Measurements from ENCODE around the gene NRXN3. TPM values are rescaled to one million over a fixed set of nuclear protein-coding genes. Genes with fewer than 3 reads are reported as not detected.

The NRXN3 gene
- total and polyA plus RNA-seq, 2 of the 13 experiments (the other 11 are each of a cell fraction or from before 2014, with no cell fraction given) = 0.03 TPM; not detected in 1

GRCh38 chr14:78346747-78347146, 176.6 kb downstream of the NRXN3 start (continued):
- TF ChIP-seq HNF1A (IDR thresholded peaks at IDR 0.05; ENCODE audit: low read depth) (no peak), HNF1A (CRISPR knock-in tag; IDR thresholded peaks at IDR 0.05; ENCODE audit: borderline replicate concordance) (no peak), IRX3 (CRISPR knock-in tag; IDR thresholded peaks at IDR 0.05; ENCODE audit: borderline replicate concordance, low read depth) (no peak), CEBPG (CRISPR knock-in tag; IDR thresholded peaks at IDR 0.05) (no peak), GFI1 (CRISPR knock-in tag; IDR thresholded peaks at IDR 0.05; ENCODE audit: borderline replicate concordance) (no peak)

- no peak for TF ChIP-seq TGIF2 (CRISPR knock-in tag; IDR thresholded peaks at IDR 0.05)
- TF ChIP-seq ZNF639 (CRISPR knock-in tag; conservative IDR thresholded peaks at IDR 0.05) = no peak
- TF ChIP-seq KAT2B (IDR thresholded peaks at IDR 0.05; ENCODE audit: borderline replicate concordance, low read depth, low read length) = no peak
- no peak for TF ChIP-seq TOPORS (CRISPR knock-in tag; IDR thresholded peaks at IDR 0.05)
- no peak for TF ChIP-seq BCL6 (CRISPR knock-in tag; IDR thresholded peaks at IDR 0.05)
- no peak for TF ChIP-seq IKZF4 (CRISPR knock-in tag; IDR thresholded peaks at IDR 0.05; ENCODE audit: borderline replicate concordance, low read depth, not compliant biosample characterization)
- no peak for TF ChIP-seq MAFG (CRISPR knock-in tag; IDR thresholded peaks at IDR 0.05)
- no peaks in the 10 kb centered on the region for H3K27me3 ChIP-seq (ENCODE audit: control insufficient read depth in 1 of 2, insufficient read depth in 2 of 2, low read length in 2 of 2)
- no peaks in the 10 kb centered on the region for H4K20me1 ChIP-seq (ENCODE audit: insufficient read depth, low read length)
- no peak overlapping the region for H3K9ac ChIP-seq (ENCODE audit: insufficient read depth, low read depth, low read length)
- WGBS (ENCODE audit: low lambda C conversion rate) = 3% methylated on average over 3 of the region's 3 CpGs
- FAIRE-seq = no peak
- BruUV-seq (replicated peaks) = no TSS peak
- DNase-seq (ENCODE audit: low spot score) = no peak
- no peak overlapping the region for H2AFZ ChIP-seq (ENCODE audit: low read length)
- intact Hi-C loops (cut with micrococcal nuclease; ENCODE audit: unreplicated experiment) = no loop called here
- no peak for ATAC-seq
- H3K27ac ChIP-seq (ENCODE audit: extremely low read length, insufficient read depth, low read length) = no peak overlapping the region
- POLR2A ChIA-PET = no interaction called here
- H3K79me2 ChIP-seq (ENCODE audit: insufficient read depth, low read length) = no peaks in the 10 kb centered on the region
- no peaks in the 10 kb centered on the region for H3K9me3 ChIP-seq (ENCODE audit: low read length)
- no peaks in the 10 kb centered on the region for H3K36me3 ChIP-seq (replicated peaks in 1 of 2; ENCODE audit: control insufficient read depth in 1 of 2, insufficient read depth in 2 of 2, low read length in 2 of 2)
- H3K4me2 ChIP-seq (ENCODE audit: low read depth, low read length) = no peak overlapping the region
- CTCF ChIA-PET (ENCODE audit: low intra/inter-chr PET ratio, low total read pairs) = no interaction called here
- no peaks in the 10 kb centered on the region for H3K4me1 ChIP-seq (ENCODE audit: insufficient read depth, low read length)
- H3K4me3 ChIP-seq (replicated peaks in 1 of 3; ENCODE audit: insufficient read depth in 1 of 3, low read depth in 2 of 3, low read length in 3 of 3) = no peak overlapping the region
- in situ Hi-C loops (cut with HindIII; ENCODE audit: extremely low pct_ligation_motif_present, low pct_unique_long_range_greater_than_20kb) = no loop called here
Measured at GRCh38 chr14:78355109-78355508, 184.9 kb downstream of the NRXN3 start.

Measured in HepG2 (cell line).